ENCODE measurements around the gene TMEM161A.

The TMEM161A gene

DNA sequence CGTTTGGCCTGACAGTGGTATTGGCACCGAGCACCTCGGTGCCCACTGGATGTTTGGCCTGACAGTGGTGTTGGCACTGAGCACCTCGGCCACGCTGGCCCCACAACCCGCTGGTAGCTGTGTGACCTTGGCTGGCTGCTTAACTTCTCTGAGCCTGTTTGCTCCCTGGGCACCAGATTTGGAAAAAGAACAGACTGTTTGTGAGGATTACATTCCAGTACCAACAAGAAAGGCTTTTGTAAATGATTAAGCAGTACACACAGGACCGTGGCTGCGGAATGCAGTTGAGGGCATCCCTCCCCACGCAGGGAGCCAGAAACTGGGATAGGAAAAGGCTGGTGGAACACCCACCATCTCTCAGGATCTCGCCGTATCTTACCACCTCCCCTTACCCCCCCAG is 42.6 kb downstream of the TMEM161A start:
- H3K4me2 ChIP-seq (ENCODE audit: low read length): no peak overlapping the region
- no peak for TF ChIP-seq EZH2phosphoT487 (IDR thresholded peaks at IDR 0.05; ENCODE audit: low read depth)
- TF ChIP-seq, protein P1, sequence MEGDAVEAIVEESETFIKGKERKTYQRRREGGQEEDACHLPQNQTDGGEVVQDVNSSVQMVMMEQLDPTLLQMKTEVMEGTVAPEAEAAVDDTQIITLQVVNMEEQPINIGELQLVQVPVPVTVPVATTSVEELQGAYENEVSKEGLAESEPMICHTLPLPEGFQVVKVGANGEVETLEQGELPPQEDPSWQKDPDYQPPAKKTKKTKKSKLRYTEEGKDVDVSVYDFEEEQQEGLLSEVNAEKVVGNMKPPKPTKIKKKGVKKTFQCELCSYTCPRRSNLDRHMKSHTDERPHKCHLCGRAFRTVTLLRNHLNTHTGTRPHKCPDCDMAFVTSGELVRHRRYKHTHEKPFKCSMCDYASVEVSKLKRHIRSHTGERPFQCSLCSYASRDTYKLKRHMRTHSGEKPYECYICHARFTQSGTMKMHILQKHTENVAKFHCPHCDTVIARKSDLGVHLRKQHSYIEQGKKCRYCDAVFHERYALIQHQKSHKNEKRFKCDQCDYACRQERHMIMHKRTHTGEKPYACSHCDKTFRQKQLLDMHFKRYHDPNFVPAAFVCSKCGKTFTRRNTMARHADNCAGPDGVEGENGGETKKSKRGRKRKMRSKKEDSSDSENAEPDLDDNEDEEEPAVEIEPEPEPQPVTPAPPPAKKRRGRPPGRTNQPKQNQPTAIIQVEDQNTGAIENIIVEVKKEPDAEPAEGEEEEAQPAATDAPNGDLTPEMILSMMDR (IDR thresholded peaks at IDR 0.05; ENCODE audit: low read depth, low read length): no peak

DNA sequence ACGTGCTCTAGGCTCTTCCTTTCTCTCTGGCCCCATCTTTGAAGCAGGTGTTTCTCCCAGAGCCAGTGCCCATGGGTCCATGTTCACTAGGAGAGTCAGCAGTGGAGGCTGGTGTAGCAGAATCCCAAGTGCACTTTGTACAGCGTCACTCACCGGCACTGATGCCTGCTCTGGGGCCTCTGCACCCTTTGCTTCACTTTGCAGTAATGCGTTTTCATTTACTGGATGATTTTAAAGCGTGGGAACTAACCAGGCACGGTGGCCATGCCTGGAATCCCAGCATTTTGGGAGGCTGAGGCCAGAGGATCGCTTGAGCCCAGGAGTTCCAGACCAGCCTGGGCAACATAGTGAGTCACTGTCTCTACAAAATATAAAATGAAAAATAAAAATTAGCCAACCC is 43.8 kb downstream of the TMEM161A start:
- Histone ChIP-seq H3K36me3 (replicated peaks; ENCODE audit: low read depth, low read length) (no peaks in the 10 kb centered on the region), H3K27me3 (ENCODE audit: low read depth, low read length) (no peaks in the 10 kb centered on the region), H3K4me2 (ENCODE audit: low read length) (no peak overlapping the region), H2AFZ (ENCODE audit: low read depth, low read length) (no peak overlapping the region), H3K9ac (ENCODE audit: low read length) (no peak overlapping the region), H4K20me1 (ENCODE audit: insufficient read depth, low read length) (no peaks in the 10 kb centered on the region), H3K4me1 (ENCODE audit: low read length) (no peaks in the 10 kb centered on the region), H3K27ac (ENCODE audit: low read length) (no peak overlapping the region), H3K9me3 (ENCODE audit: insufficient read depth, low read length) (no peaks in the 10 kb centered on the region), H3K79me2 (ENCODE audit: low read length) (no peaks in the 10 kb centered on the region), H3K4me3 (ENCODE audit: low read length) (no peak overlapping the region)
- TF ChIP-seq, protein P1 (IDR thresholded peaks at IDR 0.05; ENCODE audit: low read depth, low read length): no peak
- TF ChIP-seq EZH2phosphoT487 (IDR thresholded peaks at IDR 0.05; ENCODE audit: low read depth): no peak

More for the DNA sequence above, 42.6 kb downstream of the TMEM161A start:
- Histone ChIP-seq H3K27me3 (ENCODE audit: low read depth, low read length) (no peaks in the 10 kb centered on the region), H3K9me3 (ENCODE audit: insufficient read depth, low read length) (no peaks in the 10 kb centered on the region), H4K20me1 (ENCODE audit: insufficient read depth, low read length) (no peaks in the 10 kb centered on the region), H3K79me2 (ENCODE audit: low read length) (no peaks in the 10 kb centered on the region), H3K4me1 (ENCODE audit: low read length) (no peaks in the 10 kb centered on the region), H3K27ac (ENCODE audit: low read length) (no peak overlapping the region), H3K36me3 (replicated peaks; ENCODE audit: low read depth, low read length) (no peaks in the 10 kb centered on the region), H3K4me3 (ENCODE audit: low read length) (no peak overlapping the region), H2AFZ (ENCODE audit: low read depth, low read length) (no peak overlapping the region), H3K9ac (ENCODE audit: low read length) (no peak overlapping the region)

DNA sequence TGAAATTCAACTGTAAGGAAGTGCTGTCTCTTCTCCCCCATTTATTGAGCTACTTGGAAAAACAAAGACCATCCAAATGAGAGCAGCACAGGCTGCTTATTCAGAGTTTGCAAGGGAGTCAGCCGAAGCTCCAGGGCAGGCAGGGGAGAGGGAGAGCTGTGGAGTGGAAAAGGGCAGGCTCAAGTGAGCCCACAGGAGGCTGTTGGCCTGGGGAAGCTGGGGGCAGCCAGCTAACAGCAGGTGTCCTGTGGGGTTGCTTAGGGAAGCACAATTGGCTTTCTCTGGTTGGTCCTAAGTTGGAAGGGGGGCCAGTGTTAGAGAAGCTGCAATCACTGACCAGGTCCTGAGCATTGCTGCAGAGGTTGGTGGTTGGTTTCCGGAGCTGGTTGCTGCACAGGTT is 50.6 kb downstream of the TMEM161A start:
- no peak for TF ChIP-seq EZH2phosphoT487 (IDR thresholded peaks at IDR 0.05; ENCODE audit: low read depth)
- TF ChIP-seq, protein P1 (IDR thresholded peaks at IDR 0.05; ENCODE audit: low read depth, low read length): no peak
- Histone ChIP-seq H3K79me2 (ENCODE audit: low read length) (no peaks in the 10 kb centered on the region), H3K9ac (ENCODE audit: low read length) (no peak overlapping the region)

DNA sequence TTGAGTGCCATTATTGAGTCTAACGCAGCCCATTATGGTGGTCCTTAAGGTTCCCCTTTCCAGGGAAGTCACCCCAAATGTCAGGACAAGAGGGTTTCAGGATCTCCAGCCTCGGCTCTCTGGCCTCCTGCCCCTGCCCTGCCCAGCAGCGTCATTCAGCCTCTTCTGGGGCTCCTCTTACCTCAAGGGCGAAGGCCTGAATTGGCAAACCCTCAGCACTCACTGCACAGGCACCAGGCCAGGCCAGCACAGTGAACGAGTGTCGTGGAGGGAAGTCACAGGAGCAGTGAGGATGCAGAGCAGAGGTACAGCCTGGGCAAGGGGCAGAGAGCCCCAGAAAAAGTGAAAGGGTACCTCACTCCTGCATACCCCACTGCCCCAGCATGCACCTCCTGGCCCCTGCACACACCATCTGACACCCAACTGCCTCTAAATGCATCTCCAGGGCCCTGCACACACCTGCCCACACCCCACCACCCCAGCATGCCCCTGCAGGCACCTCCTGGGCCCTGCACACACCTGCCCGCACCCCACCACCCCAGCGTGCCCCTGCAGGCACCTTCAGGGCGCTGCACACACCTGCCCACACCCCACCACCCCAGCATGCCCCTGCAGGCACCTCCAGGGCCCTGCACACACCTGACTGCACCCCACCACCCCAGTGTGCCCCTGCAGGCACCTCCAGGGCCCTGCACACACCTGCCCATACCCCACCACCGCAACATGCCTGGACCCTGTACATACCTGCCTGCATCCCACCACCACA is 54.7 kb downstream of the TMEM161A start:
- TF ChIP-seq, protein P1 (IDR thresholded peaks at IDR 0.05; ENCODE audit: low read depth, low read length): no peak
- TF ChIP-seq EZH2phosphoT487 (IDR thresholded peaks at IDR 0.05; ENCODE audit: low read depth): no peak
- Histone ChIP-seq H3K9me3 (ENCODE audit: insufficient read depth, low read length) (no peaks in the 10 kb centered on the region), H3K9ac (ENCODE audit: low read length) (no peak overlapping the region), H3K27ac (ENCODE audit: low read length) (no peak overlapping the region), H3K4me3 (ENCODE audit: low read length) (no peak overlapping the region), H4K20me1 (ENCODE audit: insufficient read depth, low read length) (no peaks in the 10 kb centered on the region), H3K4me1 (ENCODE audit: low read length) (no peaks in the 10 kb centered on the region), H3K36me3 (replicated peaks; ENCODE audit: low read depth, low read length) (no peaks in the 10 kb centered on the region), H2AFZ (ENCODE audit: low read depth, low read length) (no peak overlapping the region), H3K4me2 (ENCODE audit: low read length) (no peak overlapping the region), H3K27me3 (ENCODE audit: low read depth, low read length) (no peaks in the 10 kb centered on the region), H3K79me2 (ENCODE audit: low read length) (no peaks in the 10 kb centered on the region)

More for the DNA sequence above, 50.6 kb downstream of the TMEM161A start:
- Histone ChIP-seq H3K4me3 (ENCODE audit: low read length) (no peak overlapping the region), H3K9me3 (ENCODE audit: insufficient read depth, low read length) (no peaks in the 10 kb centered on the region), H3K4me2 (ENCODE audit: low read length) (no peak overlapping the region), H4K20me1 (ENCODE audit: insufficient read depth, low read length) (no peaks in the 10 kb centered on the region), H3K4me1 (ENCODE audit: low read length) (no peaks in the 10 kb centered on the region), H3K36me3 (replicated peaks; ENCODE audit: low read depth, low read length) (no peaks in the 10 kb centered on the region), H2AFZ (ENCODE audit: low read depth, low read length) (no peak overlapping the region), H3K27ac (ENCODE audit: low read length) (no peak overlapping the region), H3K27me3 (ENCODE audit: low read depth, low read length) (no peaks in the 10 kb centered on the region)

Data from OCI-LY3 (cell line).